Smooth muscle cell of trachea (primary cell): ENCODE results near the gene AMT. TPM values are rescaled to one million over a fixed set of nuclear protein-coding genes. Genes with fewer than 3 reads are reported as not detected.

Experiments
- total RNA-seq: library from RNA; depleted of rRNA; stranded (reverse); fragments of >200 nt; gene quantifications from 2 replicates; pipeline ENCODE4 v1.2.1, GENCODE V29; 2014

Gene AMT
- total RNA-seq: 1.2 and 3.2 TPM in 2 replicates

GRCh38 chr3:49422379-49423248 lies at the start of gene AMT:
AMT (minus strand) TSS chr3:49422473; CDS start chr3:49422450, 23 bp downstream.

GRCh38 chr3:49469936-49470713 lies 47.9 kb upstream of the AMT start, which contains the start of gene DAG1:
DAG1 (plus strand) TSS chr3:49470267; CDS start chr3:49510535, 40,268 bp downstream.

GRCh38 chr3:49411968-49412631 lies 10.2 kb downstream of the AMT start, which contains the start of the genes RHOA and TCTA:
RHOA (minus strand) TSS chr3:49411976; CDS start chr3:49375589, 36,387 bp downstream.
TCTA (plus strand) TSS chr3:49412423; CDS start chr3:49412427, 4 bp downstream.

Other genes starting within 250 kb of the AMT start
- 1.3 and 2.3 TPM in 2 replicates for gene C3orf62, start 145.2 kb downstream of the AMT start, total RNA-seq
- 24.3 and 35.6 TPM in 2 replicates for gene USP4, start 82.4 kb downstream of the AMT start, total RNA-seq
- gene GPX1, start 64.1 kb downstream of the AMT start, total RNA-seq: 250 and 395 TPM in 2 replicates
- 565 and 822 TPM in 2 replicates for gene RHOA, start 10.5 kb downstream of the AMT start, total RNA-seq
- 26.6 and 26.8 TPM in 2 replicates for gene TCTA, start 10.1 kb downstream of the AMT start, total RNA-seq
- 5.1 and 7.4 TPM in 2 replicates for gene NICN1, start 6.9 kb upstream of the AMT start, total RNA-seq
- 41.3 and 53.8 TPM in 2 replicates for gene DAG1, start 47.8 kb upstream of the AMT start, total RNA-seq
- under 0.01 and 0.17 TPM in 2 replicates for gene BSN, start 132.0 kb upstream of the AMT start, total RNA-seq